ENCODE data around the gene GLG1. TPM values are rescaled to one million over a fixed set of nuclear protein-coding genes. Genes with fewer than 3 reads are reported as not detected.

The GLG1 gene
- total RNA-seq, 1 experiment from 2014 or later = 135 TPM

- H3K27ac Mint-ChIP-seq = peak overlapping the region in 1 of 3 experiments; percentile 52; a peak in 2 of 7 replicates
- no CpG with 5 or more reads among the region's 7 CpGs for WGBS (ENCODE audit: extremely low coverage, insufficient read length, low lambda C conversion rate)
- no peak overlapping the region for H3K27ac ChIP-seq (ENCODE audit: insufficient read length, low read depth, low read length)
Observed at GRCh38 chr16:74501484-74502478, 105.1 kb downstream of the GLG1 start.

More at GRCh38 chr16:74501484-74502478, 105.1 kb downstream of the GLG1 start:
- Histone ChIP-seq H2BK120ac (ENCODE audit: low read depth, low read length, poor library complexity, severe bottlenecking) (no peak overlapping the region), H3K9me3 (ENCODE audit: control insufficient read depth, low read depth, low read length) (no peaks in the 10 kb centered on the region), H3K79me1 (ENCODE audit: insufficient read depth, low read depth, low read length, poor library complexity, severe bottlenecking) (peaks cover 4% of the 10 kb centered on the region), H3K79me2 (ENCODE audit: insufficient read depth, low read length) (no peaks in the 10 kb centered on the region), H3K4ac (ENCODE audit: low read depth, low read length) (no peak overlapping the region), H4K8ac (replicated peaks; ENCODE audit: insufficient read length, low read depth, low read length) (no peak overlapping the region), H3K23me2 (ENCODE audit: insufficient read length, low read depth, low read length, poor library complexity, severe bottlenecking) (no peaks in the 10 kb centered on the region), H4K91ac (ENCODE audit: insufficient read length, low read depth, low read length) (no peak overlapping the region), H3K18ac (ENCODE audit: insufficient read length, low read depth, low read length) (no peak overlapping the region), H3K27me3 (ENCODE audit: insufficient read depth, low read length) (no peaks in the 10 kb centered on the region), H2BK5ac (ENCODE audit: insufficient read length, low read length) (no peak overlapping the region), H2BK15ac (ENCODE audit: low read depth, low read length) (no peak overlapping the region), H3K23ac (ENCODE audit: insufficient read length, low read depth, low read length) (no peak overlapping the region), H4K5ac (ENCODE audit: insufficient read length, low read depth, low read length) (no peak overlapping the region), H2AFZ (ENCODE audit: low read length) (no peak overlapping the region), H3T11ph (ENCODE audit: low read length) (no peak overlapping the region), H3K56ac (ENCODE audit: insufficient read length, low read depth, low read length) (no peak overlapping the region), H2BK12ac (ENCODE audit: insufficient read length, low read depth, low read length) (no peak overlapping the region), H3K4me2 (ENCODE audit: insufficient read depth, insufficient read length, low read length) (no peak overlapping the region), H2BK20ac (ENCODE audit: low read depth, low read length, poor library complexity, severe bottlenecking) (no peak overlapping the region), H3K9ac (ENCODE audit: extremely low read depth, insufficient read length, low read length) (no peak overlapping the region), H2AK5ac (ENCODE audit: insufficient read length, low read length) (no peak overlapping the region), H3K4me1 (ENCODE audit: insufficient read depth, low read length) (no peaks in the 10 kb centered on the region), H4K20me1 (ENCODE audit: control insufficient read depth, insufficient read depth, insufficient read length) (no peaks in the 10 kb centered on the region), H3K14ac (ENCODE audit: insufficient read depth, low read length) (no peak overlapping the region)
- H3K36me3 Mint-ChIP-seq (ENCODE audit: insufficient read depth in 1 of 3, low read depth in 3 of 3) = peaks cover 9 to 26% (median 14%) of the 10 kb centered on the region in 3 experiments; a peak in 6 of 7 replicates
- no peak for TF ChIP-seq CTCF (conservative IDR thresholded peaks at IDR 0.05)
- H3K27me3 Mint-ChIP-seq (ENCODE audit: low read depth) = no peaks in the 10 kb centered on the region
- H3K9me3 Mint-ChIP-seq = no peaks in the 10 kb centered on the region
- H3K4me1 Mint-ChIP-seq = no peaks in the 10 kb centered on the region
- H3K4me3 Mint-ChIP-seq = no peak overlapping the region
- no peak for DNase-seq

Data from H9 (cell line).